ENCODE results near the gene TMEM221. TPM values are rescaled to one million over a fixed set of nuclear protein-coding genes. Genes with fewer than 3 reads are reported as not detected.

The TMEM221 gene
- total and polyA plus RNA-seq, 10 donors = 0.03 to 0.20 TPM; not detected in 8

GRCh38 chr19:17468302-17469091 lies 20.0 kb upstream of the TMEM221 start:
- no peaks in the 10 kb centered on the region for H3K36me3 ChIP-seq
- peaks cover 11 to 56% (median 37%) of the 10 kb centered on the region in 6 donors for H3K4me1 ChIP-seq
- TF ChIP-seq CTCF (IDR thresholded peaks at IDR 0.05 in 8 of 11, conservative IDR thresholded peaks at IDR 0.05 in 3 of 11) (no peak), POLR2A (IDR thresholded peaks at IDR 0.05) (no peak), POLR2AphosphoS5 (IDR thresholded peaks at IDR 0.05) (no peak)
- WGBS, 5 donors = 63 to 81% (median 76%) methylated on average over 22 to 25 of the region's 25 CpGs
- peak overlapping the region; percentile 48 to 89 (median 84) for H3K27ac ChIP-seq
- peak overlapping the region in 5 of 8 donors; percentile 72 to 89 (median 80) for H3K4me3 ChIP-seq
- peak; percentile 76 for DNase-seq
- H3K9me3 ChIP-seq = no peaks in the 10 kb centered on the region
- peaks cover 0 to 6% (median 0%) of the 10 kb centered on the region in 7 donors for H3K27me3 ChIP-seq (replicated peaks in 1 of 7)
- intact Hi-C loops (cut with DNase I; ENCODE audit: low total_unique reads) = loop anchor here (5.0 kb wide), 1 partner anchor 71 kb away; no protein-coding TSS in a partner anchor

GRCh38 chr19:17467471-17468301 lies 19.2 kb upstream of the TMEM221 start:
- intact Hi-C loops (cut with DNase I; ENCODE audit: low total_unique reads) = loop anchor here (5.0 kb wide), 1 partner anchor 70 kb away; no protein-coding TSS in a partner anchor
- peaks cover 11 to 48% (median 32%) of the 10 kb centered on the region in 6 donors for H3K4me1 ChIP-seq
- H3K9me3 ChIP-seq = no peaks in the 10 kb centered on the region
- DNase-seq = no peak
- 77 to 89% (median 81%) methylated on average over 12 of the region's 12 CpGs for WGBS, 5 donors
- no peak overlapping the region for H3K4me3 ChIP-seq
- H3K27ac ChIP-seq = peak overlapping the region in 1 of 8 donors; percentile 89
- H3K36me3 ChIP-seq = no peaks in the 10 kb centered on the region
- no peak for TF ChIP-seq CTCF (IDR thresholded peaks at IDR 0.05 in 8 of 11, conservative IDR thresholded peaks at IDR 0.05 in 3 of 11)
- TF ChIP-seq POLR2AphosphoS5 (IDR thresholded peaks at IDR 0.05) = no peak
- TF ChIP-seq POLR2A (IDR thresholded peaks at IDR 0.05) = no peak
- peaks cover 0 to 6% (median 0%) of the 10 kb centered on the region in 7 donors for H3K27me3 ChIP-seq (replicated peaks in 1 of 7)

GRCh38 chr19:17466487-17466850 lies 18.0 kb upstream of the TMEM221 start:
- H3K4me1 ChIP-seq = peaks cover 8 to 36% (median 24%) of the 10 kb centered on the region in 6 donors
- WGBS, 5 donors = 41 to 60% (median 52%) methylated on average over 6 of the region's 6 CpGs

More at GRCh38 chr19:17466487-17466850, 18.0 kb upstream of the TMEM221 start:
- H3K9me3 ChIP-seq = no peaks in the 10 kb centered on the region
- no peak for DNase-seq
- TF ChIP-seq CTCF (IDR thresholded peaks at IDR 0.05 in 8 of 11, conservative IDR thresholded peaks at IDR 0.05 in 3 of 11) (peak in 4 of 11 experiments; percentile 0 to 39 (median 21)), POLR2A (IDR thresholded peaks at IDR 0.05) (no peak)
- peaks cover 0 to 18% (median 0%) of the 10 kb centered on the region in 7 donors for H3K27me3 ChIP-seq (replicated peaks in 1 of 7)
- H3K27ac ChIP-seq = no peak overlapping the region
- intact Hi-C loops (cut with DNase I; ENCODE audit: low total_unique reads) = loop anchor here (5.0 kb wide), 1 partner anchor 69 kb away; no protein-coding TSS in a partner anchor
- no peaks in the 10 kb centered on the region for H3K36me3 ChIP-seq
- no peak overlapping the region for H3K4me3 ChIP-seq

Data from spleen (tissue), 11 donors.